NCI-H1417 (cell line): ENCODE results near the gene ERC2.

Experiments
- DNase-seq, 3 experiments: peaks; one replicate each; lab custom pipeline; 2025; lab: John Stamatoyannopoulos, UW

ERC2 gene

GRCh38 chr3:55474213-55474632 lies 994.0 kb downstream of the ERC2 start:
- DNase-seq: no peak

- no peak for DNase-seq
Observed at GRCh38 chr3:55473788-55474187, 994.5 kb downstream of the ERC2 start.

GRCh38 chr3:55471522-55472280 lies 996.6 kb downstream of the ERC2 start:
- DNase-seq: no peak

- no peak for DNase-seq
Observed at GRCh38 chr3:55471084-55471483, 997.2 kb downstream of the ERC2 start.

GRCh38 chr3:55469957-55470526 lies 998.2 kb downstream of the ERC2 start:
- no peak for DNase-seq

DNA sequence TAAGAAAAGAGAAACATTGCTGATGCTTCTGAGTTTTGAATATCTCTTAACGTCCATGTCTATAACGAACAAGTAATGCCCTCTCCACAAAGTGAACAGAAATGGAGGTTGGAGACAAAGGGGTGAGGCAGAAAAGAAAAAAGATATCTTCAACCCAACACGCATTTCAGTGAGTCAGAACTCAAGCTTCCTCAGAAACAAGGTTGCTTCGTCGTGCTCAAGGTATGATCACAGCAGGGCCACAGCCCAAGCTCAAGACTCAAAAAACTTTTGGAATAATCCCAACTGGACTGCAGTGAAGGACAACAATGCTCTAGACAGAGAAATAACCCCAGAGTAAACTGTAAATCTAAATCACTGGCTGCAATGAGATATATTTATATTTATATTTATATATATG lies 1000.0 kb downstream of the ERC2 start:
- DNase-seq: no peak

DNA sequence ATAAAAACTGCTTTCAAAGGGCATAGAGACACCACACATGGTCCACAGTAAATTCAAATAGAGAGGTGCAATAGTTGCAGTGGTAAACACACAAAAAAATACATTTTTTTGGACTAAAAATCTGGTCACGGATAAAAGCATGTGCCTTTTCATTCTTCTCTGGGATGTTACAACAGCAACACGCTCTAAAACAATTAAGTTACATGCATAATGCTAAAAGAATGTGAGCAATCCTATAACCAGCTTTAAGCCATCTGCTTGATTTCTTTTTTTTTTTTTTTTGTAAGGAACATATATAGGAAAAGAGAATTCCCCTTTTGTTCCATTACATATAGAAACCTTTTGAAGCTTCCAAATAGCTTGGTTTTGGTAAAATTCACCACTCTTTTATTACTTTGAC lies 1001.2 kb downstream of the ERC2 start:
- no peak for DNase-seq

DNA sequence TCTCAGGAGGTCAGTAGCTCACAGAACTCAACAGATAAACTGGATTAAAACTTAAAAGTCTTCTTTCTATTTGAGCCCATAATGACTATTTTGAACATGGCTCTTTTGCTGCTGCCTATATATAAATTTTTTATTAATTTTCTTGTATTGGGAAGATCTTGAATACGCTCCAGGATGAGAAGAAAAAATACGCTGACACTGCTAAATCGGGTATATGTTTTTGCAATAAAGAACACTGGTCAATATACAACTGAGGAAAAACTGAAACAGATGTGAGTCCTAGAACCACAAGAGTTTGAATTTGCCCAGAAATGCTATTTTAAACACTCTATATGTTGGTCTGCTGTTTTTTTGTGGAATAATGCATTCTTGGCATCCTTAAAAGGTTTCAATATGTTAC lies 1001.7 kb downstream of the ERC2 start:
- DNase-seq: no peak

GRCh38 chr3:55461896-55462295 lies 1006.4 kb downstream of the ERC2 start:
- no peak for DNase-seq

DNA sequence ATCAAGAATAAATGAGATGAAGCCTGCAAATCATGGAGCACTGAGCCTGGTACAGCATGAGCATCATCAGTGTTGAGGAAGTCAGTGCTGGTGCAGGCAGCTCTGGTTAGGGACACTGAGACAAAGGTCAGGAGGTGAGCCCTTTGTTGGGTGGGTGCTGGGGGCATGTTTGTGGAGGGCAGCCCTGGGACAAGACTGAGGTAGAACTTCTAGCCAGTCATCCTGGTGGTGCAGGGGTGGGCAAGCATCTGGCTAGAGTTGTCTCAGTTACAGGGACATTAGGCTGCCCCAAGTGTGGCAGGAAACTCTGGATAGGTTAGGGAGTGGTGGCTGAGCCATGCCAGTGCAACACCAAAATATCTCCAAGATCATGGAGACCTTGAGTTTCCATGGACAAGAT lies 1008.4 kb downstream of the ERC2 start:
- no peak for DNase-seq
